OCI-LY7 (cell line): ENCODE results near the gene ARFGAP2. TPM values are rescaled to one million over a fixed set of nuclear protein-coding genes. Genes with fewer than 3 reads are reported as not detected.
A peak's percentile ranks its signal among the peaks of the same experiment; 100 is the strongest.

Experiments used
- BruUV-seq: library from RNA; stranded (reverse); fragments of 400-500 nt; replicated peaks from 2 replicates; lab custom pipeline; 2021; lab: Mats Ljungman, UMichigan
- CTCF ChIA-PET: fragments of 300-600 bp; sonication (Branson Sonifier 250); formaldehyde crosslinking; loops from one replicate; lab custom pipeline; 2022; ENCODE audit warnings: antibody characterized with exemption; ENCODE audit not compliant: unreplicated experiment; lab: Charles Lee
- POLR2A ChIA-PET: fragments of 300-600 bp; sonication (Branson Sonifier 250); formaldehyde crosslinking; loops from one replicate; lab custom pipeline; 2022; ENCODE audit warnings: antibody characterized with exemption; lab: Charles Lee
- DNase-seq: peaks from one replicate; pipeline ENCODE4 v3.0.0-alpha.2; 2015; ENCODE audit warnings: low spot score
- H2AFZ ChIP-seq: fragments of 200-600 bp; sonication (generic), shearing (Covaris generic); 2 replicates; pipeline ENCODE4 v1.6.1; 2014; ENCODE audit warnings: mild to moderate bottlenecking, antibody characterized with exemption, low read length, moderate library complexity
- H3K27ac ChIP-seq: fragments of 200-600 bp; sonication (generic); 2 replicates; pipeline ENCODE4 v1.5.1; 2014; ENCODE audit warnings: mixed run types, low read depth, mild to moderate bottlenecking, moderate library complexity, low read length, inconsistent platforms; ENCODE audit not compliant: poor library complexity, severe bottlenecking
- H3K36me3 ChIP-seq: fragments of 200-600 bp; sonication (generic); 2 replicates; pipeline ENCODE4 v1.6.1; 2014; ENCODE audit warnings: mild to moderate bottlenecking, antibody characterized with exemption, low read length, moderate library complexity, mixed read lengths; ENCODE audit not compliant: insufficient read depth
- H3K4me1 ChIP-seq: fragments of 200-600 bp; sonication (generic); 2 replicates; pipeline ENCODE4 v1.5.1; 2014; ENCODE audit warnings: mild to moderate bottlenecking, low read length; ENCODE audit not compliant: insufficient read depth, poor library complexity, severe bottlenecking
- H3K4me2 ChIP-seq: fragments of 200-600 bp; sonication (generic); 2 replicates; pipeline ENCODE4 v1.6.1; 2014; ENCODE audit warnings: mild to moderate bottlenecking, low read length
- H3K4me3 ChIP-seq: fragments of 200-600 bp; sonication (generic); 2 replicates; pipeline ENCODE4 v1.5.1; 2014; ENCODE audit warnings: mild to moderate bottlenecking, low read depth, low read length; ENCODE audit not compliant: poor library complexity, severe bottlenecking
- H3K79me2 ChIP-seq: fragments of 200-600 bp; sonication (generic); 2 replicates; pipeline ENCODE4 v1.6.1; 2016; ENCODE audit warnings: low read depth, mild to moderate bottlenecking, low read length, moderate library complexity, mixed read lengths; ENCODE audit not compliant: insufficient read depth
- H3K9me2 ChIP-seq: fragments of 200-600 bp; sonication (generic); 2 replicates; pipeline ENCODE4 v1.6.1; 2016; ENCODE audit warnings: mild to moderate bottlenecking, low read length, mixed read lengths; ENCODE audit not compliant: insufficient read depth
- H3K9me3 ChIP-seq: fragments of 200-600 bp; sonication (generic); 2 replicates; pipeline ENCODE4 v1.6.1; 2014; ENCODE audit warnings: mild to moderate bottlenecking, mixed run types, low read length, mixed read lengths
- H4K20me1 ChIP-seq: fragments of 200-600 bp; sonication (generic); 2 replicates; pipeline ENCODE4 v1.6.1; 2014; ENCODE audit warnings: mild to moderate bottlenecking, antibody characterized with exemption, low read length, moderate library complexity, mixed read lengths; ENCODE audit not compliant: insufficient read depth
- EZH2phosphoT487 ChIP-seq: fragments of 200-600 bp; sonication (generic); IDR thresholded peaks from 2 replicates; pipeline ENCODE4 v1.6.1; 2018; ENCODE audit warnings: low read depth, borderline replicate concordance, mild to moderate bottlenecking, mixed run types, antibody characterized with exemption, low read length, moderate library complexity, mixed read lengths
- intact Hi-C: fragments of 100-400 bp; cut with micrococcal nuclease; formaldehyde crosslinking; loops from one replicate; pipeline ENCODE4 v1.10.0; 2022; ENCODE audit not compliant: unreplicated experiment
- total RNA-seq, 2 experiments: library from RNA; depleted of rRNA in 1 of 2; stranded (reverse); fragments of >200 nt in 1 of 2; shearing (Covaris generic) in 1 of 2; gene quantifications; 2 replicates each; pipeline ENCODE4 v1.2.3, GENCODE V29; 2014 to 2022
- TF ChIP-seq, protein P1 (sequence below): fragments of 200-600 bp; sonication (generic); conservative IDR thresholded peaks from 2 replicates; pipeline ENCODE4 v1.5.1; 2014; ENCODE audit warnings: mild to moderate bottlenecking, antibody characterized with exemption, low read length, moderate library complexity, mixed read lengths

The ARFGAP2 gene
- total RNA-seq, 2 experiments from 2014 or later = 116 to 135 TPM

- intact Hi-C loops = no loop called here
- CTCF ChIA-PET = no interaction called here
- peaks cover 28% of the 10 kb centered on the region; the same call in 1 of the 2 replicates for H3K36me3 ChIP-seq
- H3K4me1 ChIP-seq = peaks cover 78% of the 10 kb centered on the region
- no peaks in the 10 kb centered on the region for H3K9me2 ChIP-seq
- peak overlapping the region; percentile 12; the same call in 1 of the 2 replicates for H2AFZ ChIP-seq
- POLR2A ChIA-PET = interaction anchor here (0.6 to 1.0 kb wide), 4 partner anchors 20 to 290 kb away, joined by 3 to 4 read pairs (median 4); no protein-coding TSS in a partner anchor
- H3K27ac ChIP-seq = peak overlapping the region; percentile 95
- no peaks in the 10 kb centered on the region for H3K9me3 ChIP-seq
- no peak overlapping the region for H3K4me3 ChIP-seq
- H3K79me2 ChIP-seq = no peaks in the 10 kb centered on the region
- no TSS peak for BruUV-seq
- no peak for DNase-seq
- peak overlapping the region; percentile 74 for H3K4me2 ChIP-seq
- TF ChIP-seq, protein P1, sequence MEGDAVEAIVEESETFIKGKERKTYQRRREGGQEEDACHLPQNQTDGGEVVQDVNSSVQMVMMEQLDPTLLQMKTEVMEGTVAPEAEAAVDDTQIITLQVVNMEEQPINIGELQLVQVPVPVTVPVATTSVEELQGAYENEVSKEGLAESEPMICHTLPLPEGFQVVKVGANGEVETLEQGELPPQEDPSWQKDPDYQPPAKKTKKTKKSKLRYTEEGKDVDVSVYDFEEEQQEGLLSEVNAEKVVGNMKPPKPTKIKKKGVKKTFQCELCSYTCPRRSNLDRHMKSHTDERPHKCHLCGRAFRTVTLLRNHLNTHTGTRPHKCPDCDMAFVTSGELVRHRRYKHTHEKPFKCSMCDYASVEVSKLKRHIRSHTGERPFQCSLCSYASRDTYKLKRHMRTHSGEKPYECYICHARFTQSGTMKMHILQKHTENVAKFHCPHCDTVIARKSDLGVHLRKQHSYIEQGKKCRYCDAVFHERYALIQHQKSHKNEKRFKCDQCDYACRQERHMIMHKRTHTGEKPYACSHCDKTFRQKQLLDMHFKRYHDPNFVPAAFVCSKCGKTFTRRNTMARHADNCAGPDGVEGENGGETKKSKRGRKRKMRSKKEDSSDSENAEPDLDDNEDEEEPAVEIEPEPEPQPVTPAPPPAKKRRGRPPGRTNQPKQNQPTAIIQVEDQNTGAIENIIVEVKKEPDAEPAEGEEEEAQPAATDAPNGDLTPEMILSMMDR = no peak
- TF ChIP-seq EZH2phosphoT487 = no peak
- no peaks in the 10 kb centered on the region for H4K20me1 ChIP-seq
Measured at GRCh38 chr11:47155879-47156278, 20.8 kb downstream of the ARFGAP2 start.

GRCh38 chr11:47154616-47155570, 21.8 kb downstream of the ARFGAP2 start:
- H3K9me2 ChIP-seq = no peaks in the 10 kb centered on the region
- TF ChIP-seq, protein P1 = no peak
- no peak for TF ChIP-seq EZH2phosphoT487
- H2AFZ ChIP-seq = peak overlapping the region; percentile 12; the same call in 1 of the 2 replicates
- peak; percentile 85 for DNase-seq
- H3K4me2 ChIP-seq = peak overlapping the region; percentile 74
- H3K36me3 ChIP-seq = peaks cover 22% of the 10 kb centered on the region; the same call in 1 of the 2 replicates
- H3K9me3 ChIP-seq = no peaks in the 10 kb centered on the region
- POLR2A ChIA-PET = interaction anchor here (0.5 to 3.1 kb wide), 22 partner anchors 9 to 731 kb away, joined by 3 to 25 read pairs (median 4); partner anchors contain the start of genes CKAP5 and LRP4
- H3K4me1 ChIP-seq = peaks cover 82% of the 10 kb centered on the region
- H3K4me3 ChIP-seq = peak overlapping the region; percentile 19
- peak overlapping the region; percentile 95 for H3K27ac ChIP-seq
- no peaks in the 10 kb centered on the region for H4K20me1 ChIP-seq
- intact Hi-C loops = loop anchor here (5.0 kb wide), 1 partner anchor 108 kb away; no protein-coding TSS in a partner anchor
- no peaks in the 10 kb centered on the region for H3K79me2 ChIP-seq
- no TSS peak for BruUV-seq
- CTCF ChIA-PET = interaction anchor here (0.5 to 1.6 kb wide), 7 partner anchors 45 to 424 kb away, joined by 3 to 6 read pairs (median 3); partner anchors contain the start of genes KBTBD4 and NDUFS3
